HG03108 (cell line): ENCODE data around the gene IL1RL1.

Experiments
- ATAC-seq: cut with Tn5 transposase; IDR thresholded peaks from one replicate; pipeline ENCODE4 v1.9.1; 2021; ENCODE audit warnings: moderate library complexity; ENCODE audit not compliant: unreplicated experiment

The IL1RL1 gene

GRCh38 chr2:102310964-102311640, at the start of gene IL1RL1:
IL1RL1 (plus strand) TSS chr2:102311563; CDS start chr2:102338265, 26,702 bp downstream.
- no peak for ATAC-seq

GRCh38 chr2:102262216-102263129, 48.9 kb upstream of the IL1RL1 start:
- no peak for ATAC-seq

DNA sequence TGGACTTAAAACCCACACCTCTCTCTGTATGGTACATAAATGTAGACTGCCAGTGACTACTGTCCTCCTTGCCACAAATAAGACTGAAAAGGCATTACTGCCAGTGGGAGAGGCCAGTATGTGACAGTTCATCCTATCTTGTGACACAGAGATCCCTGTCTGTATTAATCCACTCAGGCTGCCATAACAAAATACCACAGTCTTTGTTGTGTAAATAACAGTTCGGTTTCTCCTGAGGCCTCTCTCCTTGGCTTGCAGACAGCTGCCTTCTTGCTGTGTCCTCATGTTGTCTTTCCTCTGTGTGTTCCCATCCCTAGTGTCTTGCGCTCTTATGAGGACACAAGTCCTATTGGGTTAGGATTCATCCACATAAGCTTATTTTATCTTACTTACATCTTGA, 46.4 kb upstream of the IL1RL1 start:
- no peak for ATAC-seq

- no peak for ATAC-seq
These were observed 45.2 kb upstream of the IL1RL1 start for GRCh38 chr2:102266204-102266603.

DNA sequence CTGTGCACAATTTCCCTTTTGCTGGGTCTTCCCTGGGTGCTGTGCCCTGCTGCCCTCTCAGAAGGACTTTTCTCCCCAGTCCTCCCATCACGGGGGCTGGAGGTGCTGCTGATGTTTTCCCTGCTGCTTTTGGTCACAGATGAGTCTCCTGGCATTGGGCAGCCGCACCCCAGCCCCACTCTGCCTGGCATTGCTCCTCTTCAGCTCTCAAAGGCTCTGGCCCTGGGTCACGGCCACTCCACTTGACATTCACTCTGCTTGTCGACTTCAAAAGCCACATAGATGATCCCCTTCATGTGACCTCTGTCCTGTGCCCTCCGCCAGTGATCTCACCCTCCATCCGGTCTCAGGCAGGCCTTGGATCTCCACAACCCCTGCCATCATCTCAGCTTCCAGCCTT, 43.6 kb upstream of the IL1RL1 start:
- ATAC-seq: no peak

GRCh38 chr2:102268510-102269199, 42.7 kb upstream of the IL1RL1 start:
- no peak for ATAC-seq

- no peak for ATAC-seq
These were observed 42.2 kb upstream of the IL1RL1 start for GRCh38 chr2:102269200-102269524.

DNA sequence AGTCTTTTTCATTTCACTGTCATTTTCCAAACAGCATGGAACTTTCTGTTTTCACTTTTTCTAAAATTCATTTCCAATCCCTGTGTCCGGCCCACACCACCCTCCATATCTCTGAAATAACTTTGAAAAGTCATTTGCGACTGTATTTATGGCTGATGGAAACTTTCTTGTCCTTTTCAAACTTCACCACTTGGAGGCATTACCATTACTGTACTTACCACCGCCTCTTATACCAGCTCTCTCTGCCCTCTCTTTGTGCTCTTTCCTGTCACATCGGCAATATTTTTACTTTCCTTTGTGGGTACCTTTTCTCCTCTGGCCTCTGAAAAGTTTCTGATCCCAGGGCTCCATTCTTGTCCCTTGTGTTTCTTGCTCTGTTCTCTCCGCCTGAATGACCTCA, 39.5 kb upstream of the IL1RL1 start:
- no peak for ATAC-seq

DNA sequence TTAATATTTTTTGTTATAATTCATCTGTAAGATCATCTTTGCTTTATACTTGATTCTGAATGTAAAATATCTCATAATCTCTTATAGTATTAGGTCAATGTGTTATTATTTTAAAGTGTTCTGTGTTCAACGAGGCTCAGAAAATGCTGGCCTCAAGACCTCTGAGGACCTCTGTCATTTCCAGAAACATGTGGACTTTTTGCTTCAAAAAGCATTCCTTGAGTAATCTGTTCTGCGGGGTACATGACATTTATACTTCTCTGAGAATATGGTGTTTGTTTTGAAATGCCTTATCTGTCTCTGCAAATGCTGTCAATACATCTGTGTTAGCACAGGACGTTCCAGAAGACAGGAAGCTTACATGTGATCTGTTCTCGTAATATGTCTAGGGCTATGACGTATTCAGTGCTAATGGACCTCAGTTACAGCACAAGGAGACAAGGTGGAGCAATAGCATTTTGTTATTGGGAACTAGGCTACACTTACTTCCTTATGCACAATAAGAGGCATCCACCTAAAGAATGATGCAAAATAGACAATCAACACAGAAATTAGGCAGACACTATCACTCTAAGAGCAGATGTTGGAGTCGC, 37.6 kb upstream of the IL1RL1 start:
- no peak for ATAC-seq

- ATAC-seq: no peak
These were observed 34.7 kb upstream of the IL1RL1 start for GRCh38 chr2:102276549-102277201.

GRCh38 chr2:102277202-102277700, 34.1 kb upstream of the IL1RL1 start:
- no peak for ATAC-seq

DNA sequence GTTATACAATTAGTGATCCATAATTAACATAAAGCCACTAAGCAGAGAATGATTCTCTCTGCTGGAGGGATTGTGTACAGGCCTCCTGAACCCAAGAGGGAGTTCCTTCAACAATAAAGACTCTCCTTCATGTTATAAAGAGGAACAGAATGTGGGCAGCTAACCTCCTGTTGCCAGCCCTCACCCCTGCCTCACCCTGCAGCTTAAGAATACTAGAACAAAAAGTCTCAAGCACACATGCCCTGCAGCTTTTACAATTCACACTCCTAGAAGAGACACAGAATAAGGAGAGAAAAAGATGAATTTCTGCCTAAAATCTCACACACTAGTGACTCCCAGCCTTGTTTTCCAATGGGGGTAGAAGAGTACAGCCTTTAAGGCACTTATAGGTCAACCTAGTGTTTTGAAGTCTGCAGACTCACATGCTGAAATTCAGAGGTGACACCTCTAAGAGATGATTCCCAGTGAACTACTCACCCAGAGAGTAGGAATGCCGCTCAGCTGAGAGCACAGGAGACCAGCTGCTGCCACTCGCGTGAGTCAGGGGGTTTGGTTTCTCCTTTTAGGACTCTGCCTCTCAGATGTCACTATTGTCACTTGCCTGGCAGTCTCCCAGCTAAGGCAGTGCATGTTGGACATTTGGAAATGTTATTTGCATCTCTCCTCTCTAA, 32.5 kb upstream of the IL1RL1 start:
- no peak for ATAC-seq

- ATAC-seq: no peak
These were observed 32.0 kb upstream of the IL1RL1 start for GRCh38 chr2:102279391-102279735.

DNA sequence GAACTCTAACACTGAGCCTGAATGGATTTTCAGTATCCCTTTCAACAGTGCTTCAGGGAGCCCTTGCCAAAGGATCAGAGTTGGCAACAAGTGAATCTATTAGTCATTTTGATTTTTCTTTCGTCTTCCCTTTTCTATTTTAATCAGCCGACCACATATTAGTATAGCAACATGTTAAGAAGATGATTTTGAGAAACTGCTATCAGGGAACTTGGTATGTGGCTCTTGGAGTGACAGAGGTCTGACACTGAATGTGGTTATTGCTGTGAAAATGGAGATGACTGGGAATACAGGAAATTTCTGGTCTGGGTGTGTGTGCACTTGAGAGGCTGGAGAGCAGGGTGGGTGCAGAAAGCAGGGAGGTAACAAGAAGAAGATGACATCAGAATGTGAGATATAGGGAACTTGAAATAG, 28.7 kb upstream of the IL1RL1 start:
- no peak for ATAC-seq

DNA sequence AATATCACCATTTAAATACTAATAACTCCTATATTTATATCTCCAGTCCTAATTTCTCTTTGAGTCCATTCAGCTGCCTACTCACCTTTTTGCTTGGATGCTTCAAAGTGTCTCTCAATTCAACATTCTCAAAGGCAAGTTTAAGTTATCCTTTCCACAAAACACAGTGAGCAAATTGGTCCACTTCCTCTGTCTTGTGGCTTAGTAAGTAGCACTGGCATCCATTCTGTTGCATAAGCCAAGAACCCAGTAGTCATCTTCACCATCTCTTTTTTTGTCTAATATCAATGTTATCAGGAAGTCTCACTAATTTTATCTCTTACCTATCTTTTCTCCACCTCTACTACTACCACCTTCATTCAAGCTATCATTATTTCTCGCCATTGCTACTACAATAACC, 27.4 kb upstream of the IL1RL1 start:
- ATAC-seq: no peak

- no peak for ATAC-seq
These were observed 26.8 kb upstream of the IL1RL1 start for GRCh38 chr2:102284611-102285010.

DNA sequence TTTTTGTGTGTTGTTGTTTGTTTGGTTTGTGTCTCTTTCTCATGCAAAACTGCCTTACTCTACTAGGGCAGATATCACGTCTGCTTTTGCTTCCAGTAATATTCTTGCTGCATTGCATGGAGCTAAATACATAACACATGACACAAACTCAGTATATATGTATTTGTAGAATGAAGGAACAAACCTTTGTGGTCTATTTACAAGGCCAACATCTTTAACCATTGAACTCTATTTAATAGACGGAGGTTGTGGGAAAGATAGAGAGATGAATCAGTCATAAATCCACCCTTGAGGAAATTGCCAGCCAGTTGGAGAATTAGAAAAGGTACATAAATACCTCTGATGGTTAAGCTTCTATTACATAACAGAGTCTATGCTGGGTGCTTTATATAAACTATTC, 26.0 kb upstream of the IL1RL1 start:
- no peak for ATAC-seq

DNA sequence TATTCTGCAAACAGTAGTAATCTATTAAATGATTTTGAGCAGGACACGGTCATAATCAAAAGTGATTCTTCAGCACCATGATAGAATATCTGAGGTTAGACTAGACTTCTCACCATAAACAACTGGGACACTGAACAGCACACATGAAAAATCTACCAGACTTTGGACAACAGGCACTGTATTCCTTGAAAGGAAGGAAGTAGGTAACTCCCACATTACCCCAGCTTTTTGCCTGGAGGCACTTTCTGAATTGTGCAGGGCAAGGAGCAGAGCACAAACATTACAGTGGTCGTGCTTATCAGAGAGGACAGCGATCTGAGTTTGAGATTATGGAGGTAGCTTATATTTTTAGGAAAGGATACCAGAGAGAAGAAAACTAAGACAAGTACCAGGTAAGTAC, 25.3 kb upstream of the IL1RL1 start:
- ATAC-seq: no peak

GRCh38 chr2:102289129-102289528, 22.2 kb upstream of the IL1RL1 start:
- no peak for ATAC-seq

- no peak for ATAC-seq
These were observed 20.8 kb upstream of the IL1RL1 start for GRCh38 chr2:102290594-102290993.
